ENCODE results near the gene PEAR1. TPM values are rescaled to one million over a fixed set of nuclear protein-coding genes. Genes with fewer than 3 reads are reported as not detected.

The PEAR1 gene
- total RNA-seq, 1 donor from 2014 or later = 0.55 TPM

GRCh38 chr1:156853761-156854160 is 39.8 kb upstream of the PEAR1 start:
- DNase-seq (ENCODE audit: low spot score) = no peak
- no peaks in the 10 kb centered on the region for H3K36me3 Mint-ChIP-seq (ENCODE audit: low read depth)
- H3K4me3 Mint-ChIP-seq (ENCODE audit: low read depth) = no peak overlapping the region
- H3K9me3 Mint-ChIP-seq = no peaks in the 10 kb centered on the region
- intact Hi-C loops (cut with micrococcal nuclease) = no loop called here
- H3K27ac Mint-ChIP-seq = no peak overlapping the region
- H3K4me1 Mint-ChIP-seq (ENCODE audit: low read depth) = peaks cover 10% of the 10 kb centered on the region
- H3K27me3 Mint-ChIP-seq (ENCODE audit: low read depth) = peaks cover 32% of the 10 kb centered on the region

GRCh38 chr1:156854634-156855033 is 38.9 kb upstream of the PEAR1 start:
- Mint-ChIP-seq H3K4me3 (ENCODE audit: low read depth) (no peak overlapping the region), H3K36me3 (ENCODE audit: low read depth) (no peaks in the 10 kb centered on the region), H3K27me3 (ENCODE audit: low read depth) (peaks cover 35% of the 10 kb centered on the region), H3K27ac (no peak overlapping the region), H3K4me1 (ENCODE audit: low read depth) (peaks cover 8% of the 10 kb centered on the region), H3K9me3 (no peaks in the 10 kb centered on the region)
- DNase-seq (ENCODE audit: low spot score) = no peak
- intact Hi-C loops (cut with micrococcal nuclease) = no loop called here

GRCh38 chr1:156856282-156856785 is 37.2 kb upstream of the PEAR1 start:
- peaks cover 37% of the 10 kb centered on the region for H3K27me3 Mint-ChIP-seq (ENCODE audit: low read depth)
- no peak overlapping the region for H3K27ac Mint-ChIP-seq
- peaks cover under 1% of the 10 kb centered on the region for H3K36me3 Mint-ChIP-seq (ENCODE audit: low read depth)
- DNase-seq (ENCODE audit: low spot score) = no peak
- intact Hi-C loops (cut with micrococcal nuclease) = no loop called here
- H3K9me3 Mint-ChIP-seq = no peaks in the 10 kb centered on the region
- no peak overlapping the region for H3K4me3 Mint-ChIP-seq (ENCODE audit: low read depth)
- H3K4me1 Mint-ChIP-seq (ENCODE audit: low read depth) = peaks cover 12% of the 10 kb centered on the region

- Mint-ChIP-seq H3K4me3 (ENCODE audit: low read depth) (no peak overlapping the region), H3K27me3 (ENCODE audit: low read depth) (peaks cover 37% of the 10 kb centered on the region), H3K9me3 (no peaks in the 10 kb centered on the region), H3K4me1 (ENCODE audit: low read depth) (peaks cover 21% of the 10 kb centered on the region), H3K27ac (no peak overlapping the region), H3K36me3 (ENCODE audit: low read depth) (peaks cover 11% of the 10 kb centered on the region)
- DNase-seq (ENCODE audit: low spot score) = no peak
- intact Hi-C loops (cut with micrococcal nuclease) = no loop called here
Observed at GRCh38 chr1:156857532-156857931, 36.0 kb upstream of the PEAR1 start.

- peaks cover 29% of the 10 kb centered on the region for H3K4me1 Mint-ChIP-seq (ENCODE audit: low read depth)
- H3K36me3 Mint-ChIP-seq (ENCODE audit: low read depth) = peaks cover 21% of the 10 kb centered on the region
- H3K9me3 Mint-ChIP-seq = no peaks in the 10 kb centered on the region
- peak overlapping the region; percentile 40 for H3K4me3 Mint-ChIP-seq (ENCODE audit: low read depth)
- intact Hi-C loops (cut with micrococcal nuclease) = no loop called here
- no peak for DNase-seq (ENCODE audit: low spot score)
- no peak overlapping the region for H3K27ac Mint-ChIP-seq
- peaks cover 35% of the 10 kb centered on the region for H3K27me3 Mint-ChIP-seq (ENCODE audit: low read depth)
Observed at GRCh38 chr1:156858555-156858956, 35.0 kb upstream of the PEAR1 start.

GRCh38 chr1:156858959-156859522 is 34.5 kb upstream of the PEAR1 start, which contains the start of gene INSRR:
INSRR (minus strand) TSS chr1:156859117; CDS start chr1:156858621, 496 bp downstream.
- intact Hi-C loops (cut with micrococcal nuclease) = no loop called here
- Mint-ChIP-seq H3K36me3 (ENCODE audit: low read depth) (peaks cover 26% of the 10 kb centered on the region), H3K4me1 (ENCODE audit: low read depth) (peaks cover 34% of the 10 kb centered on the region), H3K27ac (no peak within 1 kb of the TSS), H3K4me3 (ENCODE audit: low read depth) (peak within 1 kb of the TSS; percentile 87), H3K9me3 (no peaks in the 10 kb centered on the region), H3K27me3 (ENCODE audit: low read depth) (peaks cover 32% of the 10 kb centered on the region)
- DNase-seq (ENCODE audit: low spot score) = no peak

GRCh38 chr1:156859523-156860112 is 33.9 kb upstream of the PEAR1 start:
- peaks cover 40% of the 10 kb centered on the region for H3K4me1 Mint-ChIP-seq (ENCODE audit: low read depth)
- intact Hi-C loops (cut with micrococcal nuclease) = loop anchor here (1.0 to 5.0 kb wide), 4 partner anchors 21 to 273 kb away; partner anchors contain the start of genes ISG20L2 and METTL25B

GRCh38 chr1:156860113-156860627 is 33.3 kb upstream of the PEAR1 start:
- H3K4me3 Mint-ChIP-seq (ENCODE audit: low read depth) = peak overlapping the region; percentile 87
- intact Hi-C loops (cut with micrococcal nuclease) = loop anchor here (1.0 to 5.0 kb wide), 4 partner anchors 21 to 272 kb away; partner anchors contain the start of genes ISG20L2 and METTL25B
- H3K36me3 Mint-ChIP-seq (ENCODE audit: low read depth) = peaks cover 38% of the 10 kb centered on the region
- peak overlapping the region; percentile 44 for H3K27ac Mint-ChIP-seq
- peak; percentile 48 for DNase-seq (ENCODE audit: low spot score)
- H3K9me3 Mint-ChIP-seq = no peaks in the 10 kb centered on the region
- H3K4me1 Mint-ChIP-seq (ENCODE audit: low read depth) = peaks cover 44% of the 10 kb centered on the region
- peaks cover 27% of the 10 kb centered on the region for H3K27me3 Mint-ChIP-seq (ENCODE audit: low read depth)

More at GRCh38 chr1:156859523-156860112, 33.9 kb upstream of the PEAR1 start:
- H3K4me3 Mint-ChIP-seq (ENCODE audit: low read depth) = peak overlapping the region; percentile 87
- peaks cover 32% of the 10 kb centered on the region for H3K36me3 Mint-ChIP-seq (ENCODE audit: low read depth)
- no peak overlapping the region for H3K27ac Mint-ChIP-seq
- no peaks in the 10 kb centered on the region for H3K9me3 Mint-ChIP-seq
- peaks cover 30% of the 10 kb centered on the region for H3K27me3 Mint-ChIP-seq (ENCODE audit: low read depth)
- DNase-seq (ENCODE audit: low spot score) = no peak

- intact Hi-C loops (cut with micrococcal nuclease) = loop anchor here (1.0 to 5.0 kb wide), 5 partner anchors 9 to 271 kb away; partner anchors contain the start of genes ISG20L2 and METTL25B
- Mint-ChIP-seq H3K4me3 (ENCODE audit: low read depth) (peak within 1 kb of the TSS; percentile 87), H3K27ac (peak within 1 kb of the TSS; percentile 80), H3K36me3 (ENCODE audit: low read depth) (peaks cover 44% of the 10 kb centered on the region), H3K4me1 (ENCODE audit: low read depth) (peaks cover 51% of the 10 kb centered on the region), H3K27me3 (ENCODE audit: low read depth) (peaks cover 25% of the 10 kb centered on the region), H3K9me3 (no peaks in the 10 kb centered on the region)
- DNase-seq (ENCODE audit: low spot score) = peak; percentile 53
Observed at GRCh38 chr1:156860628-156861423, 32.7 kb upstream of the PEAR1 start, which contains the start of gene NTRK1. NTRK1 (plus strand) TSS chr1:156860865; CDS start chr1:156860935, 70 bp downstream.

GRCh38 chr1:156862584-156862983 is 30.9 kb upstream of the PEAR1 start:
- H3K4me1 Mint-ChIP-seq (ENCODE audit: low read depth) = peaks cover 65% of the 10 kb centered on the region
- H3K4me3 Mint-ChIP-seq (ENCODE audit: low read depth) = peak overlapping the region; percentile 87
- peak overlapping the region; percentile 80 for H3K27ac Mint-ChIP-seq
- H3K9me3 Mint-ChIP-seq = no peaks in the 10 kb centered on the region
- peaks cover 58% of the 10 kb centered on the region for H3K36me3 Mint-ChIP-seq (ENCODE audit: low read depth)
- no peak for DNase-seq (ENCODE audit: low spot score)
- intact Hi-C loops (cut with micrococcal nuclease) = loop anchor here (5.0 kb wide), 1 partner anchor 270 kb away; no protein-coding TSS in a partner anchor
- H3K27me3 Mint-ChIP-seq (ENCODE audit: low read depth) = peaks cover 17% of the 10 kb centered on the region

- intact Hi-C loops (cut with micrococcal nuclease) = loop anchor here (1.0 to 5.0 kb wide), 3 partner anchors 27 to 269 kb away; partner anchors contain the start of gene SH2D2A
- Mint-ChIP-seq H3K4me1 (ENCODE audit: low read depth) (peaks cover 69% of the 10 kb centered on the region), H3K9me3 (no peaks in the 10 kb centered on the region), H3K4me3 (ENCODE audit: low read depth) (peak overlapping the region; percentile 87), H3K36me3 (ENCODE audit: low read depth) (peaks cover 63% of the 10 kb centered on the region), H3K27ac (peak overlapping the region; percentile 80), H3K27me3 (ENCODE audit: low read depth) (peaks cover 12% of the 10 kb centered on the region)
- DNase-seq (ENCODE audit: low spot score) = peak; percentile 31
Observed at GRCh38 chr1:156862997-156863599, 30.4 kb upstream of the PEAR1 start.

GRCh38 chr1:156863631-156864030 is 29.9 kb upstream of the PEAR1 start:
- Mint-ChIP-seq H3K27ac (peak overlapping the region; percentile 73), H3K4me1 (ENCODE audit: low read depth) (peaks cover 67% of the 10 kb centered on the region), H3K36me3 (ENCODE audit: low read depth) (peaks cover 68% of the 10 kb centered on the region), H3K27me3 (ENCODE audit: low read depth) (peaks cover 6% of the 10 kb centered on the region), H3K4me3 (ENCODE audit: low read depth) (peak overlapping the region; percentile 87), H3K9me3 (no peaks in the 10 kb centered on the region)
- intact Hi-C loops (cut with micrococcal nuclease) = loop anchor here (1.0 to 5.0 kb wide), 3 partner anchors 27 to 269 kb away; partner anchors contain the start of gene SH2D2A
- no peak for DNase-seq (ENCODE audit: low spot score)

Data from activated T-helper 2 cell treated with anti-CD3 and anti-CD28 coated beads, Interferon-gamma antibody, Interleukin-2, Interleukin-4, amounts not matched to agents 10 μg/mL and 5 μg/mL and 100 μg/mL, durations not matched to agents 14 hours and 24 hours and 36 hours (primary cell).